HepG2 (cell line): ENCODE data around the gene PGPEP1. TPM values are rescaled to one million over a fixed set of nuclear protein-coding genes. Genes with fewer than 3 reads are reported as not detected.

ENCODE experiments used
- ATF1 ChIP-seq: IDR thresholded peaks from 2 replicates; pipeline ENCODE4 v1.6.1; 2016; ENCODE audit warnings: mild to moderate bottlenecking, control low read depth
- CAMTA2 ChIP-seq: sonication (generic); formaldehyde crosslinking; IDR thresholded peaks from 2 replicates; pipeline ENCODE4 v1.4.0; 2020; ENCODE audit warnings: mild to moderate bottlenecking, missing genetic modification reagents, borderline replicate concordance
- ELF4 ChIP-seq: sonication (generic); formaldehyde crosslinking; IDR thresholded peaks from 2 replicates; pipeline ENCODE4 v1.5.0; 2020; ENCODE audit warnings: missing genetic modification reagents, mild to moderate bottlenecking, moderate library complexity, borderline replicate concordance
- HNRNPK ChIP-seq: fragments of 200-400 bp; formaldehyde crosslinking; IDR thresholded peaks from 2 replicates; pipeline ENCODE4 v1.6.1; 2018; ENCODE audit warnings: low read length, low read depth, moderate library complexity, mild to moderate bottlenecking; ENCODE audit not compliant: poor library complexity, severe bottlenecking
- KDM4B ChIP-seq: sonication (generic); formaldehyde crosslinking; IDR thresholded peaks from 2 replicates; pipeline ENCODE4 v1.4.0; 2020; ENCODE audit warnings: missing genetic modification reagents
- NFE2L1 ChIP-seq: sonication (generic); formaldehyde crosslinking; IDR thresholded peaks from 2 replicates; pipeline ENCODE4 v1.4.0; 2020; ENCODE audit warnings: missing genetic modification reagents, mild to moderate bottlenecking, borderline replicate concordance
- RNF2 ChIP-seq: fragments of 450-650 bp; conservative IDR thresholded peaks from 2 replicates; pipeline ENCODE4 v1.6.1; 2016; ENCODE audit warnings: low read depth
- SOX6 ChIP-seq, 2 experiments: fragments of 450-650 bp in 1 of 2; sonication (generic) in 1 of 2; formaldehyde crosslinking in 1 of 2; IDR thresholded peaks; 2 replicates each; pipeline versions ENCODE4 v1.4.0 to v1.6.1; 2017 to 2020; ENCODE audit warnings: antibody characterized with exemption in 1 of 2, mild to moderate bottlenecking in 1 of 2, missing genetic modification reagents in 1 of 2
- SP4 ChIP-seq: sonication (generic); formaldehyde crosslinking; IDR thresholded peaks from 2 replicates; pipeline ENCODE4 v1.8.1; 2023; ENCODE audit warnings: mild to moderate bottlenecking, missing genetic modification reagents
- TCF12 ChIP-seq, 2 experiments: fragments of 450-650 bp in 1 of 2; sonication (generic) in 1 of 2; formaldehyde crosslinking in 1 of 2; IDR thresholded peaks; 2 replicates each; pipeline versions ENCODE4 v1.6.1 to v1.8.0; 2017 to 2022; ENCODE audit warnings: antibody characterized with exemption in 1 of 2, mild to moderate bottlenecking in 1 of 2, missing genetic modification reagents in 1 of 2, moderate library complexity in 1 of 2
- ZNF136 ChIP-seq: sonication (generic); formaldehyde crosslinking; IDR thresholded peaks from 2 replicates; pipeline ENCODE4 v1.8.1; 2022; ENCODE audit warnings: low read depth, mild to moderate bottlenecking, moderate library complexity, missing genetic modification reagents
- ZNF451 ChIP-seq: sonication (generic); formaldehyde crosslinking; IDR thresholded peaks from 2 replicates; pipeline ENCODE4 v1.5.0; 2020; ENCODE audit warnings: mild to moderate bottlenecking, missing genetic modification reagents
- ZNF589 ChIP-seq: sonication (generic); formaldehyde crosslinking; conservative IDR thresholded peaks from 2 replicates; pipeline ENCODE4 v1.8.0; 2022; ENCODE audit warnings: mild to moderate bottlenecking, moderate library complexity, missing genetic modification reagents
- polyA plus RNA-seq, 8 experiments: library from polyadenylated mRNA; depleted of rRNA in 3 of 8; stranded (reverse) in 7 of 8; unstranded in 1 of 8; fragments of >200 nt; fragmentation: Illumina TruSeq in 4 of 8; extraction: Trizol in 4 of 8; gene quantifications; 2 replicates each; pipeline versions ENCODE4 v1.2.1 to v1.2.3, GENCODE V29; 2011 to 2016; ENCODE audit warnings: low read depth in 4 of 8, missing spikeins in 1 of 8, mixed read lengths in 1 of 8; ENCODE audit not compliant: insufficient read depth in 1 of 8
- total RNA-seq, 5 experiments: library from RNA; depleted of rRNA; stranded (reverse); fragments of >200 nt; fragmentation: Illumina TruSeq; extraction: Trizol; gene quantifications; 2 replicates each; pipeline ENCODE4 v1.2.3, GENCODE V29; 2016; ENCODE audit warnings: low read depth in 1 of 5
- TF ChIP-seq, protein P1 (sequence below): sonication (generic); formaldehyde crosslinking; IDR thresholded peaks from 2 replicates; pipeline ENCODE4 v1.5.1; 2020; ENCODE audit warnings: mild to moderate bottlenecking, missing genetic modification reagents, moderate library complexity
- TF ChIP-seq, protein P2 (sequence below): IDR thresholded peaks from 2 replicates; pipeline ENCODE4 v1.6.1; 2016; ENCODE audit warnings: control low read depth
- TF ChIP-seq, protein P3 (sequence below): IDR thresholded peaks from 2 replicates; pipeline ENCODE4 v1.6.1; 2016; ENCODE audit warnings: low read depth, missing genetic modification reagents, missing compliant biosample characterization

PGPEP1 gene
- total and polyA plus RNA-seq, 2 of the 13 experiments (the other 11 are each of a cell fraction or from before 2014, with no cell fraction given), result 53.1 to 56.6 TPM

DNA sequence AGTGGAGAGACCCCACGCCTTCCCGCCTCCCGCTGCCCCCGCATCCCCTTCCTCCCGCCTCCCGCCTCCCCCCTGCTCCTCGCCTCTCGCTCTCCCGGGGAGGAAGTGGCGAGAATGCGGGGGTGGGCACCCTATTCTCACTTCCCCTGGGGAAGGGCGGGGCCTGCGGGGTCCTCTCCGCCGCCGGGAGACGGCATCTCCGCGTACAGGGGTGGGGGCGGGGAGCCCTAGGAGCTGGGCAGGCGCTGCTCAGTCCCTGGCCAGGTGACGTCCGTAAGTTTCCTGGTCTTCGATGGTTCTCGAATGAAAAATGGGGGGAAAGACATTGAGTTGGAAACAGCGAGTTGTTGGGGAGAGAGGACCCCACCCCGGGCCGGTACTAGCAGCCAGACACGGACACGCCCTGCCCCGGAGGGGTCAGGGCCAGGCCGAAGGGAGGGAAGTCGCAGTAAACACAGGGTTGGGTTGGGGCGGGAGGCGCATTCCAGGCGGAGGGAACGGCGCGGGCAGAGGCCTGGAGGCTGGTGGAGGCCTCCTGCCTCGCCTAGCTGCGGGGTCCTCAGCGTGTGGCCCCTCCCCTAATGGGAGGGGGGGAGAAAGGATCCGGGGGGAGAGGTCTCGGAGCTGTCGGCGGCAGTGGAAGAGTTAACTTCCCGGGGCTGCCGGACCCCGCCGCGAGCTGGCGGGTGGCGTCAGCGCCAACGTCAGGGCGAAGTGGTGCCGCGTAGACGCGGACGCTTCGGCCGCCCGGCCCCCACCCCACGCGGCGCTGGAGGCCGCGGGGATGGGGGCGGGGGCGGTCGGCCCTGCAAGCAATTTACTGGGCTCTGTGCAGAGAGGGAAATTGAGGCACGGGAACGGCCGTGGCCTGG lies 48.6 kb upstream of the PGPEP1 start (continued):
- TF ChIP-seq TCF12 (IDR thresholded peaks at IDR 0.05) (no peak), TCF12 (CRISPR knock-in tag; IDR thresholded peaks at IDR 0.05) (no peak; the same call in 1 of the 2 replicates), SOX6 (IDR thresholded peaks at IDR 0.05) (no peak), SOX6 (CRISPR knock-in tag; IDR thresholded peaks at IDR 0.05) (peak; percentile 48; the same call in 1 of the 2 replicates), ATF1 (CRISPR knock-in tag) (no peak), KDM4B (no peak), HNRNPK (peak; percentile 30), NFE2L1 (CRISPR knock-in tag) (no peak), ZNF589 (CRISPR knock-in tag) (no peak), ZNF136 (CRISPR knock-in tag) (0 out of 2 replicates have a peak, but pooled peaks have one; percentile 42), RNF2 (no peak), ELF4 (no peak), SP4 (peak; percentile 45; the same call in 1 of the 2 replicates), ZNF451 (CRISPR knock-in tag) (peak; percentile 83; the same call in 1 of the 2 replicates), CAMTA2 (CRISPR knock-in tag) (no peak)
- TF ChIP-seq, protein P1, sequence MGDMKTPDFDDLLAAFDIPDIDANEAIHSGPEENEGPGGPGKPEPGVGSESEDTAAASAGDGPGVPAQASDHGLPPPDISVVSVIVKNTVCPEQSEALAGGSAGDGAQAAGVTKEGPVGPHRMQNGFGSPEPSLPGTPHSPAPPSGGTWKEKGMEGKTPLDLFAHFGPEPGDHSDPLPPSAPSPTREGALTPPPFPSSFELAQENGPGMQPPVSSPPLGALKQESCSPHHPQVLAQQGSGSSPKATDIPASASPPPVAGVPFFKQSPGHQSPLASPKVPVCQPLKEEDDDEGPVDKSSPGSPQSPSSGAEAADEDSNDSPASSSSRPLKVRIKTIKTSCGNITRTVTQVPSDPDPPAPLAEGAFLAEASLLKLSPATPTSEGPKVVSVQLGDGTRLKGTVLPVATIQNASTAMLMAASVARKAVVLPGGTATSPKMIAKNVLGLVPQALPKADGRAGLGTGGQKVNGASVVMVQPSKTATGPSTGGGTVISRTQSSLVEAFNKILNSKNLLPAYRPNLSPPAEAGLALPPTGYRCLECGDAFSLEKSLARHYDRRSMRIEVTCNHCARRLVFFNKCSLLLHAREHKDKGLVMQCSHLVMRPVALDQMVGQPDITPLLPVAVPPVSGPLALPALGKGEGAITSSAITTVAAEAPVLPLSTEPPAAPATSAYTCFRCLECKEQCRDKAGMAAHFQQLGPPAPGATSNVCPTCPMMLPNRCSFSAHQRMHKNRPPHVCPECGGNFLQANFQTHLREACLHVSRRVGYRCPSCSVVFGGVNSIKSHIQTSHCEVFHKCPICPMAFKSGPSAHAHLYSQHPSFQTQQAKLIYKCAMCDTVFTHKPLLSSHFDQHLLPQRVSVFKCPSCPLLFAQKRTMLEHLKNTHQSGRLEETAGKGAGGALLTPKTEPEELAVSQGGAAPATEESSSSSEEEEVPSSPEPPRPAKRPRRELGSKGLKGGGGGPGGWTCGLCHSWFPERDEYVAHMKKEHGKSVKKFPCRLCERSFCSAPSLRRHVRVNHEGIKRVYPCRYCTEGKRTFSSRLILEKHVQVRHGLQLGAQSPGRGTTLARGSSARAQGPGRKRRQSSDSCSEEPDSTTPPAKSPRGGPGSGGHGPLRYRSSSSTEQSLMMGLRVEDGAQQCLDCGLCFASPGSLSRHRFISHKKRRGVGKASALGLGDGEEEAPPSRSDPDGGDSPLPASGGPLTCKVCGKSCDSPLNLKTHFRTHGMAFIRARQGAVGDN (CRISPR knock-in tag), result peak; percentile 94
- TF ChIP-seq, protein P2, sequence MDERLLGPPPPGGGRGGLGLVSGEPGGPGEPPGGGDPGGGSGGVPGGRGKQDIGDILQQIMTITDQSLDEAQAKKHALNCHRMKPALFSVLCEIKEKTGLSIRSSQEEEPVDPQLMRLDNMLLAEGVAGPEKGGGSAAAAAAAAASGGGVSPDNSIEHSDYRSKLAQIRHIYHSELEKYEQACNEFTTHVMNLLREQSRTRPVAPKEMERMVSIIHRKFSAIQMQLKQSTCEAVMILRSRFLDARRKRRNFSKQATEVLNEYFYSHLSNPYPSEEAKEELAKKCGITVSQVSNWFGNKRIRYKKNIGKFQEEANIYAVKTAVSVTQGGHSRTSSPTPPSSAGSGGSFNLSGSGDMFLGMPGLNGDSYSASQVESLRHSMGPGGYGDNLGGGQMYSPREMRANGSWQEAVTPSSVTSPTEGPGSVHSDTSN, result no peak
- TF ChIP-seq, protein P3, sequence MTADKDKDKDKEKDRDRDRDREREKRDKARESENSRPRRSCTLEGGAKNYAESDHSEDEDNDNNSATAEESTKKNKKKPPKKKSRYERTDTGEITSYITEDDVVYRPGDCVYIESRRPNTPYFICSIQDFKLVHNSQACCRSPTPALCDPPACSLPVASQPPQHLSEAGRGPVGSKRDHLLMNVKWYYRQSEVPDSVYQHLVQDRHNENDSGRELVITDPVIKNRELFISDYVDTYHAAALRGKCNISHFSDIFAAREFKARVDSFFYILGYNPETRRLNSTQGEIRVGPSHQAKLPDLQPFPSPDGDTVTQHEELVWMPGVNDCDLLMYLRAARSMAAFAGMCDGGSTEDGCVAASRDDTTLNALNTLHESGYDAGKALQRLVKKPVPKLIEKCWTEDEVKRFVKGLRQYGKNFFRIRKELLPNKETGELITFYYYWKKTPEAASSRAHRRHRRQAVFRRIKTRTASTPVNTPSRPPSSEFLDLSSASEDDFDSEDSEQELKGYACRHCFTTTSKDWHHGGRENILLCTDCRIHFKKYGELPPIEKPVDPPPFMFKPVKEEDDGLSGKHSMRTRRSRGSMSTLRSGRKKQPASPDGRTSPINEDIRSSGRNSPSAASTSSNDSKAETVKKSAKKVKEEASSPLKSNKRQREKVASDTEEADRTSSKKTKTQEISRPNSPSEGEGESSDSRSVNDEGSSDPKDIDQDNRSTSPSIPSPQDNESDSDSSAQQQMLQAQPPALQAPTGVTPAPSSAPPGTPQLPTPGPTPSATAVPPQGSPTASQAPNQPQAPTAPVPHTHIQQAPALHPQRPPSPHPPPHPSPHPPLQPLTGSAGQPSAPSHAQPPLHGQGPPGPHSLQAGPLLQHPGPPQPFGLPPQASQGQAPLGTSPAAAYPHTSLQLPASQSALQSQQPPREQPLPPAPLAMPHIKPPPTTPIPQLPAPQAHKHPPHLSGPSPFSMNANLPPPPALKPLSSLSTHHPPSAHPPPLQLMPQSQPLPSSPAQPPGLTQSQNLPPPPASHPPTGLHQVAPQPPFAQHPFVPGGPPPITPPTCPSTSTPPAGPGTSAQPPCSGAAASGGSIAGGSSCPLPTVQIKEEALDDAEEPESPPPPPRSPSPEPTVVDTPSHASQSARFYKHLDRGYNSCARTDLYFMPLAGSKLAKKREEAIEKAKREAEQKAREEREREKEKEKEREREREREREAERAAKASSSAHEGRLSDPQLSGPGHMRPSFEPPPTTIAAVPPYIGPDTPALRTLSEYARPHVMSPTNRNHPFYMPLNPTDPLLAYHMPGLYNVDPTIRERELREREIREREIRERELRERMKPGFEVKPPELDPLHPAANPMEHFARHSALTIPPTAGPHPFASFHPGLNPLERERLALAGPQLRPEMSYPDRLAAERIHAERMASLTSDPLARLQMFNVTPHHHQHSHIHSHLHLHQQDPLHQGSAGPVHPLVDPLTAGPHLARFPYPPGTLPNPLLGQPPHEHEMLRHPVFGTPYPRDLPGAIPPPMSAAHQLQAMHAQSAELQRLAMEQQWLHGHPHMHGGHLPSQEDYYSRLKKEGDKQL (CRISPR knock-in tag), result no peak
